Kidney (tissue), 14 donors: ENCODE results near the gene CCBE1. TPM values are rescaled to one million over a fixed set of nuclear protein-coding genes. Genes with fewer than 3 reads are reported as not detected.
A peak's percentile ranks its signal among the peaks of the same experiment; 100 is the strongest.

Experiments used
- DNase-seq, 5 donors: peaks; one replicate each; pipeline ENCODE4 v3.0.0-alpha.2; 2013 to 2020
- FAIRE-seq: peaks from 2 replicates; lab custom pipeline; 2012; peaks lifted over from hg19 to GRCh38; lab: Jason Lieb, UNC
- H3K27ac ChIP-seq, 2 donors: one replicate each; pipeline ENCODE4 v1.7.0; 2013; ENCODE audit warnings: low read depth in 2 of 2, low read length in 2 of 2, inconsistent platforms in 1 of 2
- H3K27me3 ChIP-seq: one replicate; pipeline ENCODE4 v1.7.1; 2013; ENCODE audit warnings: low read length, inconsistent platforms; ENCODE audit not compliant: control insufficient read depth, insufficient read depth
- H3K36me3 ChIP-seq, 3 donors: one replicate each; pipeline versions ENCODE4 v1.7.0 to v1.7.1; 2013; ENCODE audit warnings: low read length in 3 of 3, control low read depth in 1 of 3, inconsistent platforms in 1 of 3; ENCODE audit not compliant: insufficient read depth in 3 of 3, control insufficient read depth in 2 of 3
- H3K4me1 ChIP-seq, 3 donors: one replicate each; pipeline versions ENCODE4 v1.7.0 to v1.7.1; 2013; ENCODE audit warnings: low read length in 3 of 3, inconsistent platforms in 1 of 3, low read depth in 1 of 3; ENCODE audit not compliant: control insufficient read depth in 2 of 3, insufficient read depth in 2 of 3
- H3K4me3 ChIP-seq, 3 donors: one replicate each; pipeline versions ENCODE4 v1.7.0 to v1.8.1; 2013; ENCODE audit warnings: low read length in 3 of 3, control low read depth in 1 of 3, inconsistent platforms in 1 of 3
- H3K9ac ChIP-seq, 3 donors: one replicate each; pipeline versions ENCODE4 v1.7.0 to v1.7.1; 2013; ENCODE audit warnings: low read length in 3 of 3, control low read depth in 1 of 3, inconsistent platforms in 1 of 3
- H3K9me3 ChIP-seq, 3 donors: one replicate each; pipeline versions ENCODE4 v1.7.0 to v1.7.1; 2013; ENCODE audit warnings: low read length in 3 of 3, control low read depth in 1 of 3, inconsistent platforms in 1 of 3; ENCODE audit not compliant: control insufficient read depth in 2 of 3, insufficient read depth in 1 of 3
- intact Hi-C: fragments of 100-400 bp; cut with DNase I; formaldehyde crosslinking; loops from one replicate; pipeline ENCODE4 v1.11.1; 2022
- polyA plus RNA-seq: library from polyadenylated mRNA; stranded (reverse); fragments of 350-450 nt; fragmentation: Illumina TruSeq; extraction: RNeasy Lipid Tissue Mini Kit (QIAGEN cat#74804); gene quantifications from one replicate; pipeline ENCODE4 v1.2.3, GENCODE V29; 2014; ENCODE audit warnings: low read depth, low replicate concordance; ENCODE audit not compliant: insufficient read depth
- total RNA-seq: library from RNA; stranded (reverse); fragmentation: NEBNext Ultra II Directional; extraction: Animal tissue kit (Norgen Biotek cat#: 25700); gene quantifications from one replicate; pipeline ENCODE4 v1.2.1, GENCODE V29; 2021
- TF ChIP-seq, protein P1 (sequence below): IDR thresholded peaks from 3 replicates; pipeline ENCODE4 v1.5.1; 2012; ENCODE audit warnings: mild to moderate bottlenecking, moderate library complexity, borderline replicate concordance; ENCODE audit not compliant: insufficient read depth; ENCODE audit errors: extremely low read depth
- donor health status: control.
- donor health status: control.
- donor health status: control.
- donor health status: control.
- donor health status: control.
- donor health status: DM: yes; HTN: yes; CAD: no.
- donor health status: Normal renal cell carcinoma (clear cell type).

The CCBE1 gene
- total and polyA plus RNA-seq, 2 donors from 2014 or later, result 1.8 to 2.2 TPM

DNA sequence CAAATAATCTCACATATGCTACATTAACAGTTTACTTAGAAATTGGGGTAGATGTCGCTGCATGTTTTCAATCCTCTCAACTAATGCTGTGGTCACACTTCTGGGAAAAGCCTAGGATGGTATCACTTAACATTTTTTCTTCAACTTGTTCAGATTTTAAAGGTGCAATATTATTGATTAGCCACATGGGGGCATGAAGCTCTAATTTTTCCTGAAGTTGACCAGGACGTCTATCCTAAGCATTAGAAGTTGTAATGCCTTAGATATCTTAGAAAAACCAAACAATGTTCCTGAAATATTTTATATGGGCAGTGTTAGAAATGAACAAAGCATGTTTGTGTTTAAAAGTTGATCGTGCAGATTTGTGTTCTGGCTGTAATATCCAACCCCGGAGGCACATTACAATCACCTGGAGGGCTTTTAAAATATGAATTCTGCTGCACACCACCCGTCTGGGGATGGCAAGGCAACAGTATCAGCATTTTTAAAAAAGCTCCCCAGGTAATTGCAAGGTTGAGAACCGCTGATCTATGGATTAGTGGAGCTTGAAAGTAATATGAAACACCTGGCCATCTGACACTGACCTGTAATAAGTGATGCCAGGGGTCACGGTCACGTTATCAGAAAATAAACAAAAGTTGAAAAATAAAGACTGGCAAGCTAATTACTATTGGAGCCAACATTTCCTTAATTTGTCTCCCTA lies 237.7 kb downstream of the CCBE1 start:
- peak in 3 of 5 donors; percentile 12 to 74 (median 53) for DNase-seq
- Histone ChIP-seq H3K4me1 (peaks cover 0 to 3% (median 0%) of the 10 kb centered on the region in 3 donors), H3K4me3 (no peak overlapping the region)

DNA sequence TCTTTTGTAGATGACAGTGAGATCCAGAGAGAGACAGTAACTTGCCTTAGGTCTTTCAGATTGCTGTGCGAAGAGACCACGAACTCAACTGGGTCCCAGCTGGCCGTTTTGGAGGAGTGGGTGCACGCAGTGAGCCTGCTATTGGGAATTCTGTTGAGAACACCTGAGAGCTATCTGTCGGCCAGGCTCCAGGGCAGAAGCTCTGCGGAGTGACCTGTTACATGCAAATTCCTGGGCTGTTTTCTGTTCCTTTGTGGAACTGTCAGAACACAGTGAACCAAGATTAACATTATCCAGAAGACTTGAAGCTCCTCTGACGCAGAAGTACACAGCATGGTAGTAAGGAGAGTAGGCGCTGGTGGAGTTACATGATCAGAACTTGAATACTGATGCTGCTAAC lies 238.6 kb downstream of the CCBE1 start:
- Histone ChIP-seq H3K4me1 (peaks cover 0 to 3% (median 0%) of the 10 kb centered on the region in 3 donors), H3K9ac (no peak overlapping the region), H3K27ac (no peak overlapping the region), H3K4me3 (no peak overlapping the region), H3K36me3 (no peaks in the 10 kb centered on the region), H3K27me3 (no peaks in the 10 kb centered on the region), H3K9me3 (no peaks in the 10 kb centered on the region)
- intact Hi-C loops, result no loop called here
- TF ChIP-seq, protein P1, sequence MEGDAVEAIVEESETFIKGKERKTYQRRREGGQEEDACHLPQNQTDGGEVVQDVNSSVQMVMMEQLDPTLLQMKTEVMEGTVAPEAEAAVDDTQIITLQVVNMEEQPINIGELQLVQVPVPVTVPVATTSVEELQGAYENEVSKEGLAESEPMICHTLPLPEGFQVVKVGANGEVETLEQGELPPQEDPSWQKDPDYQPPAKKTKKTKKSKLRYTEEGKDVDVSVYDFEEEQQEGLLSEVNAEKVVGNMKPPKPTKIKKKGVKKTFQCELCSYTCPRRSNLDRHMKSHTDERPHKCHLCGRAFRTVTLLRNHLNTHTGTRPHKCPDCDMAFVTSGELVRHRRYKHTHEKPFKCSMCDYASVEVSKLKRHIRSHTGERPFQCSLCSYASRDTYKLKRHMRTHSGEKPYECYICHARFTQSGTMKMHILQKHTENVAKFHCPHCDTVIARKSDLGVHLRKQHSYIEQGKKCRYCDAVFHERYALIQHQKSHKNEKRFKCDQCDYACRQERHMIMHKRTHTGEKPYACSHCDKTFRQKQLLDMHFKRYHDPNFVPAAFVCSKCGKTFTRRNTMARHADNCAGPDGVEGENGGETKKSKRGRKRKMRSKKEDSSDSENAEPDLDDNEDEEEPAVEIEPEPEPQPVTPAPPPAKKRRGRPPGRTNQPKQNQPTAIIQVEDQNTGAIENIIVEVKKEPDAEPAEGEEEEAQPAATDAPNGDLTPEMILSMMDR, result no peak
- FAIRE-seq (no peak), DNase-seq (no peak)

More for the DNA sequence above, 237.7 kb downstream of the CCBE1 start:
- Histone ChIP-seq H3K27me3 (no peaks in the 10 kb centered on the region), H3K9me3 (no peaks in the 10 kb centered on the region), H3K27ac (no peak overlapping the region), H3K36me3 (no peaks in the 10 kb centered on the region), H3K9ac (no peak overlapping the region)
- intact Hi-C loops, result no loop called here
- TF ChIP-seq, protein P1, result peak; percentile 45
- peak; percentile 93 for FAIRE-seq

DNA sequence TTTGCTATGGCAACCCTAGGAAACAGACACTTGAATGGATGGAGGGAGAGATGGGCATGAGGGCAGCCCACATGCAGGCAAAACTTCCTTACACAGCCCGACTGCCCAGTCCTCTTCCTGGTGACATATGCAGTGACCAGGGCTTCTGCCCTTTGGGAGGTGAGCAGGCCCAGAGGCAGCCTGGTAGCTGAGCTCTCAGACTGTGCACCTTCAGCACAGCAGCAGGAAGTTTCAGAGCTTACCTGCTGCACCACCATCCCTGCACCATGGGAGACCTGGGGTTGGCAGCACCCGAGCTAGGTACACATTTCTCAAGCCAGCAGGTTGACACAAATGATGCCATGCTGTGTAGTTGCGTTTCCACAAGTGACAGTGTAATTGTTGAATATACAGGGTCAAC lies 240.6 kb downstream of the CCBE1 start:
- H3K4me3 ChIP-seq, result no peak overlapping the region
- TF ChIP-seq, protein P1, result no peak
- no peaks in the 10 kb centered on the region for H3K36me3 ChIP-seq
- DNase-seq, result no peak
- H3K27me3 ChIP-seq, result no peaks in the 10 kb centered on the region
- H3K27ac ChIP-seq, result no peak overlapping the region
- FAIRE-seq, result no peak
- peaks cover 0 to 3% (median 0%) of the 10 kb centered on the region in 3 donors for H3K4me1 ChIP-seq
- no peaks in the 10 kb centered on the region for H3K9me3 ChIP-seq
- intact Hi-C loops, result no loop called here
- no peak overlapping the region for H3K9ac ChIP-seq
